ENCODE measurements around the gene CHST2.
A peak's percentile ranks its signal among the peaks of the same experiment; 100 is the strongest.

The CHST2 gene

GRCh38 chr3:143099210-143099609, 20.4 kb upstream of the CHST2 start:
- DNase-seq = no peak

- DNase-seq = no peak
Measured at GRCh38 chr3:143099690-143100089, 19.9 kb upstream of the CHST2 start.

- no peak for DNase-seq
Measured at GRCh38 chr3:143100451-143100850, 19.1 kb upstream of the CHST2 start.

GRCh38 chr3:143101792-143102381, 17.7 kb upstream of the CHST2 start:
- DNase-seq = no peak

- DNase-seq = no peak
Measured at GRCh38 chr3:143103652-143104051, 15.9 kb upstream of the CHST2 start.

- DNase-seq = no peak
Measured at GRCh38 chr3:143105170-143105569, 14.4 kb upstream of the CHST2 start.

- no peak for DNase-seq
Measured at GRCh38 chr3:143109861-143110260, 9.7 kb upstream of the CHST2 start.

- DNase-seq = no peak
Measured at GRCh38 chr3:143110371-143110770, 9.2 kb upstream of the CHST2 start.

- no peak for DNase-seq
Measured at GRCh38 chr3:143118630-143119008, 952 bp upstream of the CHST2 start.

- DNase-seq = peak; percentile 14
Measured at GRCh38 chr3:143119974-143120715, 574 bp downstream of the CHST2 start.

- DNase-seq = peak; percentile 32
Measured at GRCh38 chr3:143120716-143121240, 1.2 kb downstream of the CHST2 start.

- peak; percentile 60 for DNase-seq
Measured at GRCh38 chr3:143121241-143122088, 1.9 kb downstream of the CHST2 start.

- DNase-seq = no peak
Measured at GRCh38 chr3:143122089-143122430, 2.5 kb downstream of the CHST2 start.

GRCh38 chr3:143122608-143123352, 3.2 kb downstream of the CHST2 start:
- no peak for DNase-seq

GRCh38 chr3:143123353-143123984, 3.9 kb downstream of the CHST2 start:
- no peak for DNase-seq

GRCh38 chr3:143124601-143125520, 5.3 kb downstream of the CHST2 start:
- DNase-seq = no peak

GRCh38 chr3:143127801-143128200, 8.2 kb downstream of the CHST2 start:
- no peak for DNase-seq

- DNase-seq = no peak
Measured at GRCh38 chr3:143128227-143128955, 8.8 kb downstream of the CHST2 start.

GRCh38 chr3:143132246-143132980, 12.8 kb downstream of the CHST2 start:
- no peak for DNase-seq

- no peak for DNase-seq
Measured at GRCh38 chr3:143134471-143134870, 14.9 kb downstream of the CHST2 start.
